Liver (tissue), 9 donors: Measurements from ENCODE around the gene C11orf68. TPM values are rescaled to one million over a fixed set of nuclear protein-coding genes. Genes with fewer than 3 reads are reported as not detected.
"Not testable (repeated sequence)": the region's sequence is repeated elsewhere in the genome, so short reads cannot be mapped to it uniquely, and the experiment has no call there.

Experiments
- DNase-seq: peaks from one replicate; pipeline ENCODE4 v3.0.0-alpha.2; 2017; ENCODE audit warnings: low spot score
- H3K27ac ChIP-seq, 2 donors: one replicate each; pipeline ENCODE4 v1.7.0; 2013; ENCODE audit warnings: inconsistent platforms in 2 of 2, low read length in 2 of 2, control low read depth in 1 of 2, low read depth in 1 of 2, mild to moderate bottlenecking in 1 of 2
- H3K27me3 ChIP-seq, 4 donors: one replicate each; pipeline versions ENCODE4 v1.6.1 to v1.7.0; 2013; ENCODE audit warnings: low read length in 3 of 4, inconsistent platforms in 1 of 4, mild to moderate bottlenecking in 1 of 4, moderate library complexity in 1 of 4; ENCODE audit not compliant: control insufficient read depth in 4 of 4, insufficient read depth in 4 of 4
- H3K36me3 ChIP-seq, 4 donors: one replicate each; pipeline versions ENCODE4 v1.6.1 to v1.7.0; 2013; ENCODE audit warnings: low read length in 3 of 4, mild to moderate bottlenecking in 3 of 4, low read depth in 1 of 4, moderate library complexity in 1 of 4; ENCODE audit not compliant: control insufficient read depth in 4 of 4, insufficient read depth in 3 of 4
- H3K4me1 ChIP-seq, 4 donors: one replicate each; pipeline versions ENCODE4 v1.6.1 to v1.7.0; 2013; ENCODE audit warnings: low read length in 3 of 4, mild to moderate bottlenecking in 3 of 4, moderate library complexity in 1 of 4; ENCODE audit not compliant: control insufficient read depth in 4 of 4, insufficient read depth in 4 of 4
- H3K4me3 ChIP-seq, 3 donors: one replicate each; pipeline versions ENCODE4 v1.6.1 to v1.7.0; 2013; ENCODE audit warnings: low read length in 3 of 3, control low read depth in 1 of 3, low read depth in 1 of 3, mild to moderate bottlenecking in 1 of 3
- H3K9ac ChIP-seq, 2 donors: one replicate each; pipeline ENCODE4 v1.7.0; 2013; ENCODE audit warnings: low read length in 2 of 2, mild to moderate bottlenecking in 2 of 2, moderate library complexity in 2 of 2, control low read depth in 1 of 2, low read depth in 1 of 2
- H3K9me3 ChIP-seq, 4 donors: one replicate each; pipeline versions ENCODE4 v1.6.1 to v1.7.0; 2013; ENCODE audit warnings: low read length in 3 of 4; ENCODE audit not compliant: control insufficient read depth in 4 of 4
- EGR1 ChIP-seq, 2 donors: IDR thresholded peaks; 2 replicates each; pipeline ENCODE4 v1.6.1; 2016 to 2018; ENCODE audit warnings: antibody characterized with exemption in 2 of 2, low read depth in 2 of 2
- FOXA1 ChIP-seq: IDR thresholded peaks from 2 replicates; pipeline ENCODE4 v1.6.1; 2016; ENCODE audit warnings: antibody characterized with exemption
- GABPA ChIP-seq, 2 donors: IDR thresholded peaks in 1 of 2; conservative IDR thresholded peaks in 1 of 2; 2 replicates each; pipeline ENCODE4 v1.6.1; 2016; ENCODE audit warnings: antibody characterized with exemption in 2 of 2, mild to moderate bottlenecking in 1 of 2, moderate library complexity in 1 of 2
- HNF4G ChIP-seq: IDR thresholded peaks from 2 replicates; pipeline ENCODE4 v1.6.1; 2016; ENCODE audit warnings: antibody characterized with exemption
- NR2F2 ChIP-seq: IDR thresholded peaks from 2 replicates; pipeline ENCODE4 v1.6.1; 2016; ENCODE audit warnings: antibody characterized with exemption
- RXRA ChIP-seq, 2 donors: IDR thresholded peaks; 2 replicates each; pipeline ENCODE4 v1.6.1; 2017 to 2018; ENCODE audit warnings: antibody characterized with exemption in 2 of 2, mild to moderate bottlenecking in 1 of 2
- TAF1 ChIP-seq: conservative IDR thresholded peaks from 2 replicates; pipeline ENCODE4 v1.6.1; 2016; ENCODE audit warnings: antibody characterized with exemption, mild to moderate bottlenecking
- WGBS: extraction: QIAGEN DNeasy Blood & Tissue Kit; methylation state at CpG from one replicate; pipeline ENCODE4 v1.1.7; 2013; 5-methylcytosine and 5-hydroxymethylcytosine counted together
- polyA plus RNA-seq, 2 donors: library from polyadenylated mRNA; stranded (reverse) in 1 of 2; unstranded in 1 of 2; fragments of 200-250 nt in 1 of 2; fragments of >200 nt in 1 of 2; fragmentation: Nextera tagmentation in 1 of 2; extraction: Ambion mirVana in 1 of 2; gene quantifications; one replicate each; pipeline versions ENCODE4 v1.2.1 to v1.2.3, GENCODE V29; 2013 to 2015
- total RNA-seq, 2 donors: library from RNA; depleted of rRNA; stranded (reverse); fragments of >200 nt; gene quantifications; one replicate each; pipeline ENCODE4 v1.2.3, GENCODE V29; 2014
- TF ChIP-seq, protein P1 (sequence below): IDR thresholded peaks from 2 replicates; pipeline ENCODE4 v1.6.1; 2016; ENCODE audit warnings: antibody characterized with exemption, mild to moderate bottlenecking
- TF ChIP-seq, protein P2 (sequence below): IDR thresholded peaks from 2 replicates; pipeline ENCODE4 v1.6.1; 2016; ENCODE audit warnings: antibody characterized with exemption
- TF ChIP-seq, protein P3 (sequence below): fragments of 150-350 bp; IDR thresholded peaks from 2 replicates; pipeline ENCODE4 v1.5.1; 2017; ENCODE audit warnings: improper control_type of control experiment, low read depth, low read length; ENCODE audit not compliant: missing input control
- donor health status: healthy.
- donor health status: healthy.
- donor health status: healthy.
- donor health status: healthy.
- donor health status: healthy.

C11orf68 gene
- total and polyA plus RNA-seq, 4 donors, result 4.4 to 15.4 (median 11.2) TPM

DNA sequence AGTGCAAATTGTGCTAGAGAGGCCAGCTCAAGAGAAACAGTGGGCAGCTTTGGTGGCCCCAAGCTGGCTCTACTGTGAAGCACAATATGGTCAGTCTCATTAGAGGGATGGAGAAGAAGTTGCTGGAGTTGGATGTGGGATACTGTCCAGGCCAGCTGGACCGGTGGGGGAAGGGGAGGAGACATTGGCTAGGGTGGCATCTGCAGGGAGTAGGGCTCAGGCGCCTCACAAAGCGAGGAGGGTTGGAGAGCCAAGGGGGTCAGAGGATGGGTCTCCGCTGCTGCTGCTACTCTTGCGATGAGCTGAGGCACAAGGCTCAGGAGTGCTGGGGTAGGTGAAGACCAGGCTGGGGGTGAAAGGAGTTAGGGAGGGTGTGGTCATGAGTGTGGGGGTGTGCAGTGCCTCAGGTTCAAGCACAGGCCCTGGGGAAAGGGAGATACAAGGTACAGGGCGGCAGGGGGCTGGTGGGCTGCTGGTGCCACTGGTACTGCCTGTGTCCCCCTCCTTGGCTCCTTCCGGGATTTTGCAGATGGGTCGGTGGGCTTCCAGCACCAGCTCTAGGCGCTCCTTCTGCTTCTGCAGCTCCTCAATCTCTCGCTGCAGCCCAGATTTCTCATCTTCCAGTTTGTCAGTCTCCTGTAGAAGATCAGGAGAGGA lies 26.1 kb downstream of the C11orf68 start:
- Histone ChIP-seq H3K9ac (no peak overlapping the region), H3K4me3 (no peak overlapping the region), H3K4me1 (peaks cover 7 to 37% (median 24%) of the 10 kb centered on the region in 4 donors), H3K36me3 (no peaks in the 10 kb centered on the region), H3K27ac (peak overlapping the region in 1 of 2 donors; percentile 83), H3K27me3 (no peaks in the 10 kb centered on the region), H3K9me3 (no peaks in the 10 kb centered on the region)
- TF ChIP-seq, protein P1, sequence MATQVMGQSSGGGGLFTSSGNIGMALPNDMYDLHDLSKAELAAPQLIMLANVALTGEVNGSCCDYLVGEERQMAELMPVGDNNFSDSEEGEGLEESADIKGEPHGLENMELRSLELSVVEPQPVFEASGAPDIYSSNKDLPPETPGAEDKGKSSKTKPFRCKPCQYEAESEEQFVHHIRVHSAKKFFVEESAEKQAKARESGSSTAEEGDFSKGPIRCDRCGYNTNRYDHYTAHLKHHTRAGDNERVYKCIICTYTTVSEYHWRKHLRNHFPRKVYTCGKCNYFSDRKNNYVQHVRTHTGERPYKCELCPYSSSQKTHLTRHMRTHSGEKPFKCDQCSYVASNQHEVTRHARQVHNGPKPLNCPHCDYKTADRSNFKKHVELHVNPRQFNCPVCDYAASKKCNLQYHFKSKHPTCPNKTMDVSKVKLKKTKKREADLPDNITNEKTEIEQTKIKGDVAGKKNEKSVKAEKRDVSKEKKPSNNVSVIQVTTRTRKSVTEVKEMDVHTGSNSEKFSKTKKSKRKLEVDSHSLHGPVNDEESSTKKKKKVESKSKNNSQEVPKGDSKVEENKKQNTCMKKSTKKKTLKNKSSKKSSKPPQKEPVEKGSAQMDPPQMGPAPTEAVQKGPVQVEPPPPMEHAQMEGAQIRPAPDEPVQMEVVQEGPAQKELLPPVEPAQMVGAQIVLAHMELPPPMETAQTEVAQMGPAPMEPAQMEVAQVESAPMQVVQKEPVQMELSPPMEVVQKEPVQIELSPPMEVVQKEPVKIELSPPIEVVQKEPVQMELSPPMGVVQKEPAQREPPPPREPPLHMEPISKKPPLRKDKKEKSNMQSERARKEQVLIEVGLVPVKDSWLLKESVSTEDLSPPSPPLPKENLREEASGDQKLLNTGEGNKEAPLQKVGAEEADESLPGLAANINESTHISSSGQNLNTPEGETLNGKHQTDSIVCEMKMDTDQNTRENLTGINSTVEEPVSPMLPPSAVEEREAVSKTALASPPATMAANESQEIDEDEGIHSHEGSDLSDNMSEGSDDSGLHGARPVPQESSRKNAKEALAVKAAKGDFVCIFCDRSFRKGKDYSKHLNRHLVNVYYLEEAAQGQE, result no peak
- no peak for TF ChIP-seq EGR1 (IDR thresholded peaks at IDR 0.05; ENCODE audit: low read depth in 2 of 2)
- no peak for TF ChIP-seq HNF4G
- TF ChIP-seq GABPA (IDR thresholded peaks at IDR 0.05 in 1 of 2, conservative IDR thresholded peaks at IDR 0.05 in 1 of 2), result no peak
- DNase-seq, result no peak
- 82% methylated on average over 10 of the region's 10 CpGs for WGBS

DNA sequence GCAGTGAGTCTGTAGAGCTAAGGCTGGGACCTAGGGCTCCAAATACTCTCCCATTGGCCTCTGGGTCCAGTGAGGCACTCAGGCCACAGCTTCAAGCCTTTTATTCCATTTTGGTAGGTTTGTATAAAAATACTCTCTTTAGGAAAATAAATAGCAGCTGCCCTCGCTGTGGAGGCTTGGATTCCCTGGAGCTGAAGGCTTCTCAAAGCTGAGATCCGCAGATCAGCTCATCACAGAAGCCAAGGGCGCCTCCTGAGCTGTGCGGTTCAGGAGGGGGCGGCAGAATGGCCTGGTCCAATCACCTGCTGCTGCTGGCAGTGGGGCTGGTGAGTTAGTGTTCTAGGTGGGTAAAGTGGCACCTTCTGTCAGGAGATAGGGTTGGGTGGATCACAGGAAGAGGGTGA lies 26.7 kb downstream of the C11orf68 start:
- Histone ChIP-seq H3K4me1 (peaks cover 10 to 42% (median 30%) of the 10 kb centered on the region in 4 donors), H3K27ac (peak overlapping the region; percentile 83 to 89), H3K4me3 (peak overlapping the region in 1 of 3 donors; percentile 64)
- H3K27me3 ChIP-seq, DNase-seq, H3K36me3 ChIP-seq, H3K9ac ChIP-seq, H3K9me3 ChIP-seq: not testable (repeated sequence)
- WGBS, result 78% methylated on average over 5 of the region's 5 CpGs

DNA sequence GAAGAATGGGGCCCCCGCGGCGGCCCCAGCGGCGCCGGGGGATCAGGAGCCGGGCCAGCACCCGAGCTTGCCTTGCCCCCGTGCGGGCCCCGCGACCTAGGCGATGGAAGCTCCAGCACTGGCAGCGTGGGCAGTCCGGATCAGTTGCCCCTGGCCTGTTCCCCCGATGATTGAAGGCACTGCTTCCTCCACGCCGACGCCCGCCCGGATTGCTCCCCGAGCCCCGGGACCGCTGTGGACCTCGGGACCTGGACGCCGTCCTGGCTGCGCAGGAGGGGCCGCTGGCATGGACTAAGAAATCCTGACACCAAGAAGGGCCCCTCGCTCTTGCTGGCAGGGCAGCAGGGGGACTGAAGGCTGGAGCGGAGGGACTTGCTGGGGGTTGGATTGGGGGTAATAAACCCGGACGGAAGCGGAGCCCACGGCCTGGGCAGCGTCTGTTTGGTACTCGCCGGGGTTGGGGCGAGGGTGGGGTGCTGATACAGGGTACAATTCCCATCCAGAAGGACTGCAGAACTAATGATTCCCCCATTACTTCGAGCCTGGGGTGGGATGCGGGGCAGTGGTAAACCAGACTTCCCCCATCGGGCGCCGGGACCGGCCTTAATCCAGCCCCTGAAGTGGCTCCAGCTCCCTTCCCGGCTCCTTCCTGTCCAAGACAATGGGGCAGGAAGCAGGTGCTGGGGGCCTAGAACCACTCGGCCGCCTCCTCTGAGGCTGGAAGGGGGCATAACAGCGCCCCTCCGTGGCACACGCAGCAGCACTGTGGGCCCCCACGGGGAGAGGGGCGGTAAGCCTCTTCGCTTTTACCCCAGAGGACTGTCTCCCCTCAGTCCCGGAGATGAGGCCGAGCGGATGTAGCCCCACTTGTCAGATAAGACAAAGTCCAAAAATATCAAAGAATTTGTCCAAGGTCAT lies 27.4 kb downstream of the C11orf68 start:
- DNase-seq, result no peak
- Histone ChIP-seq H3K36me3 (no peaks in the 10 kb centered on the region), H3K27me3 (no peaks in the 10 kb centered on the region), H3K9ac (peak overlapping the region; percentile 3 to 44), H3K4me3 (peak overlapping the region; percentile 32 to 70 (median 64)), H3K27ac (peak overlapping the region; percentile 83 to 89), H3K9me3 (no peaks in the 10 kb centered on the region), H3K4me1 (peaks cover 10 to 42% (median 30%) of the 10 kb centered on the region in 4 donors)
- TF ChIP-seq TAF1 (no peak), RXRA (IDR thresholded peaks at IDR 0.05) (peak in 1 of 2 donors; percentile 10), FOXA1 (no peak), NR2F2 (peak; percentile 53)
- TF ChIP-seq, protein P2, sequence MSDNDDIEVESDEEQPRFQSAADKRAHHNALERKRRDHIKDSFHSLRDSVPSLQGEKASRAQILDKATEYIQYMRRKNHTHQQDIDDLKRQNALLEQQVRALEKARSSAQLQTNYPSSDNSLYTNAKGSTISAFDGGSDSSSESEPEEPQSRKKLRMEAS, result no peak
- TF ChIP-seq, protein P3, sequence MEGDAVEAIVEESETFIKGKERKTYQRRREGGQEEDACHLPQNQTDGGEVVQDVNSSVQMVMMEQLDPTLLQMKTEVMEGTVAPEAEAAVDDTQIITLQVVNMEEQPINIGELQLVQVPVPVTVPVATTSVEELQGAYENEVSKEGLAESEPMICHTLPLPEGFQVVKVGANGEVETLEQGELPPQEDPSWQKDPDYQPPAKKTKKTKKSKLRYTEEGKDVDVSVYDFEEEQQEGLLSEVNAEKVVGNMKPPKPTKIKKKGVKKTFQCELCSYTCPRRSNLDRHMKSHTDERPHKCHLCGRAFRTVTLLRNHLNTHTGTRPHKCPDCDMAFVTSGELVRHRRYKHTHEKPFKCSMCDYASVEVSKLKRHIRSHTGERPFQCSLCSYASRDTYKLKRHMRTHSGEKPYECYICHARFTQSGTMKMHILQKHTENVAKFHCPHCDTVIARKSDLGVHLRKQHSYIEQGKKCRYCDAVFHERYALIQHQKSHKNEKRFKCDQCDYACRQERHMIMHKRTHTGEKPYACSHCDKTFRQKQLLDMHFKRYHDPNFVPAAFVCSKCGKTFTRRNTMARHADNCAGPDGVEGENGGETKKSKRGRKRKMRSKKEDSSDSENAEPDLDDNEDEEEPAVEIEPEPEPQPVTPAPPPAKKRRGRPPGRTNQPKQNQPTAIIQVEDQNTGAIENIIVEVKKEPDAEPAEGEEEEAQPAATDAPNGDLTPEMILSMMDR, result no peak
- WGBS, result 22% methylated on average over 57 of the region's 57 CpGs
